Trophoblast cell (in vitro differentiated cells and primary cell): ENCODE measurements around the gene APLP2.
"Not testable (repeated sequence)": the region's sequence is repeated elsewhere in the genome, so short reads cannot be mapped to it uniquely, and the experiment has no call there.

Experiments used
- DNase-seq, 2 donors: peaks; one replicate each; pipeline ENCODE4 v3.0.0-alpha.2; 2016
- H2AFZ ChIP-seq: 2 replicates; pipeline ENCODE4 v1.6.1; 2013; ENCODE audit warnings: low read length, moderate library complexity, mild to moderate bottlenecking; ENCODE audit not compliant: insufficient read depth, poor library complexity
- H2AK5ac ChIP-seq: 2 replicates; pipeline ENCODE4 v1.6.1; 2013; ENCODE audit warnings: mild to moderate bottlenecking, low read length
- H2BK120ac ChIP-seq: 2 replicates; pipeline ENCODE4 v1.6.1; 2013; ENCODE audit warnings: low read length, mild to moderate bottlenecking, moderate library complexity; ENCODE audit not compliant: insufficient read depth, poor library complexity
- H2BK12ac ChIP-seq: 2 replicates; pipeline ENCODE4 v1.6.1; 2013; ENCODE audit warnings: mild to moderate bottlenecking, low read length, moderate library complexity
- H2BK5ac ChIP-seq: 2 replicates; pipeline ENCODE4 v1.6.1; 2013; ENCODE audit warnings: low read length, low read depth, moderate library complexity, mild to moderate bottlenecking; ENCODE audit not compliant: poor library complexity
- H3K14ac ChIP-seq: 2 replicates; pipeline ENCODE4 v1.6.1; 2013; ENCODE audit warnings: mild to moderate bottlenecking, low read length
- H3K18ac ChIP-seq: 2 replicates; pipeline ENCODE4 v1.6.1; 2013; ENCODE audit warnings: mild to moderate bottlenecking, low read length
- H3K23ac ChIP-seq: 2 replicates; pipeline ENCODE4 v1.6.1; 2013; ENCODE audit warnings: low read length
- H3K27ac ChIP-seq: 2 replicates; pipeline ENCODE4 v1.5.1; 2013; ENCODE audit warnings: low read depth, mild to moderate bottlenecking, inconsistent platforms, low read length, moderate library complexity
- H3K27me3 ChIP-seq: 2 replicates; pipeline ENCODE4 v1.6.1; 2013; ENCODE audit warnings: inconsistent platforms, mild to moderate bottlenecking, low read length, moderate library complexity; ENCODE audit not compliant: insufficient read depth
- H3K36me3 ChIP-seq, 2 experiments: 1 replicate in 1 of 2; 2 replicates in 1 of 2; pipeline ENCODE4 v1.6.1; 2013; ENCODE audit warnings: low read length in 2 of 2, mild to moderate bottlenecking in 2 of 2, moderate library complexity in 1 of 2; ENCODE audit not compliant: insufficient read depth in 2 of 2, control insufficient read depth in 1 of 2
- H3K4ac ChIP-seq: 2 replicates; pipeline ENCODE4 v1.6.1; 2013; ENCODE audit warnings: low read depth, mild to moderate bottlenecking, low read length, moderate library complexity
- H3K4me1 ChIP-seq, 2 experiments: 1 replicate in 1 of 2; 2 replicates in 1 of 2; pipeline ENCODE4 v1.6.1; 2013; ENCODE audit warnings: low read length in 2 of 2, mild to moderate bottlenecking in 2 of 2, moderate library complexity in 1 of 2; ENCODE audit not compliant: insufficient read depth in 2 of 2, control insufficient read depth in 1 of 2
- H3K4me2 ChIP-seq: 2 replicates; pipeline ENCODE4 v1.6.1; 2013; ENCODE audit warnings: inconsistent platforms, mild to moderate bottlenecking, low read length, moderate library complexity
- H3K4me3 ChIP-seq: 2 replicates; pipeline ENCODE4 v1.5.1; 2013; ENCODE audit warnings: mild to moderate bottlenecking, low read depth, low read length, inconsistent platforms
- H3K79me1 ChIP-seq: one replicate; pipeline ENCODE4 v1.6.1; 2013; ENCODE audit warnings: low read length
- H3K79me2 ChIP-seq: 2 replicates; pipeline ENCODE4 v1.6.1; 2013; ENCODE audit warnings: low read length, mild to moderate bottlenecking; ENCODE audit not compliant: control insufficient read depth, insufficient read depth, poor library complexity
- H3K9ac ChIP-seq: 2 replicates; pipeline ENCODE4 v1.6.1; 2013; ENCODE audit warnings: mild to moderate bottlenecking, low read length
- H3K9me3 ChIP-seq: 2 replicates; pipeline ENCODE4 v1.6.1; 2013; ENCODE audit warnings: low read depth, mild to moderate bottlenecking, control low read depth, inconsistent platforms, low read length; ENCODE audit not compliant: insufficient read depth
- H4K12ac ChIP-seq: 2 replicates; pipeline ENCODE4 v1.6.1; 2013; ENCODE audit warnings: low read depth, mild to moderate bottlenecking, low read length, moderate library complexity
- H4K8ac ChIP-seq: 2 replicates; pipeline ENCODE4 v1.6.1; 2013; ENCODE audit warnings: low read depth, mild to moderate bottlenecking, low read length, moderate library complexity
- H4K91ac ChIP-seq: one replicate; pipeline ENCODE4 v1.6.1; 2013; ENCODE audit warnings: low read depth, mild to moderate bottlenecking, low read length, moderate library complexity
- WGBS: extraction: QIAGEN DNeasy Blood & Tissue Kit; methylation state at CpG from one replicate; pipeline ENCODE4 v1.1.7; 2013; ENCODE audit warnings: missing lambda C conversion rate; ENCODE audit not compliant: insufficient read length, insufficient coverage; ENCODE audit errors: extremely low coverage; 5-methylcytosine and 5-hydroxymethylcytosine counted together

APLP2 gene

GRCh38 chr11:130168105-130168504 is 98.4 kb downstream of the APLP2 start:
- Histone ChIP-seq H3K27me3 (peaks cover 3% of the 10 kb centered on the region), H4K91ac (no peak overlapping the region), H3K9me3 (no peaks in the 10 kb centered on the region), H2BK5ac (no peak overlapping the region), H3K4me1 (peaks cover 0 to 4% of the 10 kb centered on the region in 2 experiments), H3K14ac (no peak overlapping the region), H3K79me2 (no peaks in the 10 kb centered on the region), H3K79me1 (no peaks in the 10 kb centered on the region), H3K4me3 (no peak overlapping the region), H4K12ac (no peak overlapping the region), H3K23ac (no peak overlapping the region), H3K18ac (no peak overlapping the region), H4K8ac (no peak overlapping the region), H3K4ac (no peak overlapping the region), H3K36me3 (no peaks in the 10 kb centered on the region), H3K27ac (no peak overlapping the region), H2BK120ac (no peak overlapping the region), H3K4me2 (no peak overlapping the region), H2BK12ac (no peak overlapping the region), H3K9ac (no peak overlapping the region), H2AK5ac (no peak overlapping the region), H2AFZ (no peak overlapping the region)
- no CpG with 5 or more reads among the region's 7 CpGs for WGBS
- no peak for DNase-seq

- H3K4me2 ChIP-seq = no peak overlapping the region
- no peak overlapping the region for H3K14ac ChIP-seq
- no peak overlapping the region for H3K4ac ChIP-seq
- H3K9me3 ChIP-seq = no peaks in the 10 kb centered on the region
- H3K79me1 ChIP-seq = no peaks in the 10 kb centered on the region
- peaks cover 3% of the 10 kb centered on the region for H3K27me3 ChIP-seq
- H2AFZ ChIP-seq = no peak overlapping the region
- H4K12ac ChIP-seq = no peak overlapping the region
- H4K8ac ChIP-seq = no peak overlapping the region
- H3K23ac ChIP-seq = no peak overlapping the region
- no peak overlapping the region for H3K9ac ChIP-seq
- H2BK12ac ChIP-seq = no peak overlapping the region
- H3K18ac ChIP-seq = no peak overlapping the region
- no peak overlapping the region for H2BK5ac ChIP-seq
- DNase-seq = no peak
- no peaks in the 10 kb centered on the region for H3K36me3 ChIP-seq
- H3K27ac ChIP-seq = no peak overlapping the region
- H2BK120ac ChIP-seq = no peak overlapping the region
- H3K79me2 ChIP-seq = no peaks in the 10 kb centered on the region
- WGBS = no CpG with 5 or more reads among the region's 8 CpGs
- H2AK5ac ChIP-seq = no peak overlapping the region
- no peaks in the 10 kb centered on the region for H3K4me1 ChIP-seq
- no peak overlapping the region for H3K4me3 ChIP-seq
- H4K91ac ChIP-seq = no peak overlapping the region
These were observed 100.7 kb downstream of the APLP2 start for GRCh38 chr11:130170345-130170744.

- Histone ChIP-seq H4K8ac (no peak overlapping the region), H3K36me3 (no peaks in the 10 kb centered on the region), H3K14ac (no peak overlapping the region), H3K23ac (no peak overlapping the region), H3K9ac (no peak overlapping the region), H3K79me1 (no peaks in the 10 kb centered on the region), H2BK5ac (no peak overlapping the region), H2AK5ac (no peak overlapping the region), H3K9me3 (no peaks in the 10 kb centered on the region), H3K27ac (no peak overlapping the region), H3K27me3 (peaks cover 3% of the 10 kb centered on the region), H3K4me2 (no peak overlapping the region), H2AFZ (no peak overlapping the region), H2BK120ac (no peak overlapping the region), H3K4me1 (no peaks in the 10 kb centered on the region), H3K79me2 (no peaks in the 10 kb centered on the region), H3K18ac (no peak overlapping the region), H4K91ac (no peak overlapping the region), H2BK12ac (no peak overlapping the region), H3K4ac (no peak overlapping the region), H4K12ac (no peak overlapping the region), H3K4me3 (no peak overlapping the region)
- no CpG with 5 or more reads among the region's 5 CpGs for WGBS
- no peak for DNase-seq
These were observed 101.8 kb downstream of the APLP2 start for GRCh38 chr11:130171534-130171933.

GRCh38 chr11:130172001-130172400 is 102.3 kb downstream of the APLP2 start:
- H2AFZ ChIP-seq, H2BK12ac ChIP-seq, H3K23ac ChIP-seq, H4K91ac ChIP-seq, H3K36me3 ChIP-seq, H3K4me2 ChIP-seq, H3K9me3 ChIP-seq, H3K79me2 ChIP-seq, H3K18ac ChIP-seq, H2BK120ac ChIP-seq, H4K12ac ChIP-seq, H2BK5ac ChIP-seq, H3K4me3 ChIP-seq, H2AK5ac ChIP-seq, DNase-seq, H3K27me3 ChIP-seq, H3K79me1 ChIP-seq, H3K14ac ChIP-seq, H3K9ac ChIP-seq, H4K8ac ChIP-seq, H3K4me1 ChIP-seq, H3K27ac ChIP-seq, H3K4ac ChIP-seq: not testable (repeated sequence)
- no CpG with 5 or more reads among the region's 3 CpGs for WGBS
